Rectal smooth muscle tissue (tissue), 1 donor: Measurements from ENCODE around the gene ZMIZ1.
A peak's percentile ranks its signal among the peaks of the same experiment; 100 is the strongest.

Source experiments
- H3K27ac ChIP-seq: one replicate; pipeline ENCODE4 v1.7.0; 2013; ENCODE audit warnings: low read depth, low read length, inconsistent platforms
- H3K27me3 ChIP-seq: one replicate; pipeline ENCODE4 v1.7.0; 2013; ENCODE audit warnings: low read length; ENCODE audit not compliant: control insufficient read depth, insufficient read depth
- H3K36me3 ChIP-seq: one replicate; pipeline ENCODE4 v1.7.0; 2013; ENCODE audit warnings: low read length; ENCODE audit not compliant: control insufficient read depth, insufficient read depth
- H3K4me1 ChIP-seq: one replicate; pipeline ENCODE4 v1.7.0; 2013; ENCODE audit warnings: low read length; ENCODE audit not compliant: control insufficient read depth, insufficient read depth
- H3K4me3 ChIP-seq: one replicate; pipeline ENCODE4 v1.7.0; 2013; ENCODE audit warnings: low read length
- H3K9ac ChIP-seq: one replicate; pipeline ENCODE4 v1.7.0; 2013; ENCODE audit warnings: low read length

Gene ZMIZ1

GRCh38 chr10:79066411-79067240, 2.1 kb upstream of the ZMIZ1 start:
- H3K4me1 ChIP-seq, result no peaks in the 10 kb centered on the region
- peak overlapping the region; percentile 7 for H3K9ac ChIP-seq

GRCh38 chr10:79067241-79068202, 1.2 kb upstream of the ZMIZ1 start:
- peak overlapping the region; percentile 80 for H3K9ac ChIP-seq
- peaks cover 6% of the 10 kb centered on the region for H3K4me1 ChIP-seq
- no peaks in the 10 kb centered on the region for H3K27me3 ChIP-seq
- H3K4me3 ChIP-seq, result peak overlapping the region; percentile 97
- H3K27ac ChIP-seq, result peak overlapping the region; percentile 99
- no peaks in the 10 kb centered on the region for H3K36me3 ChIP-seq

More at GRCh38 chr10:79066411-79067240, 2.1 kb upstream of the ZMIZ1 start:
- no peaks in the 10 kb centered on the region for H3K36me3 ChIP-seq
- H3K27ac ChIP-seq, result peak overlapping the region; percentile 99
- H3K27me3 ChIP-seq, result no peaks in the 10 kb centered on the region
- peak overlapping the region; percentile 97 for H3K4me3 ChIP-seq

- H3K4me1 ChIP-seq, result peaks cover 13% of the 10 kb centered on the region
- peak overlapping the region; percentile 99 for H3K27ac ChIP-seq
- peak overlapping the region; percentile 97 for H3K4me3 ChIP-seq
- no peaks in the 10 kb centered on the region for H3K36me3 ChIP-seq
- no peaks in the 10 kb centered on the region for H3K27me3 ChIP-seq
- H3K9ac ChIP-seq, result no peak overlapping the region
Measured at GRCh38 chr10:79068203-79068561, 584 bp upstream of the ZMIZ1 start.

GRCh38 chr10:79069325-79070080, 737 bp downstream of the ZMIZ1 start:
- peak overlapping the region; percentile 99 for H3K27ac ChIP-seq
- H3K4me1 ChIP-seq, result peaks cover 26% of the 10 kb centered on the region
- no peaks in the 10 kb centered on the region for H3K36me3 ChIP-seq
- H3K27me3 ChIP-seq, result no peaks in the 10 kb centered on the region
- H3K9ac ChIP-seq, result peak overlapping the region; percentile 81
- peak overlapping the region; percentile 97 for H3K4me3 ChIP-seq

- Histone ChIP-seq H3K27ac (peak overlapping the region; percentile 99), H3K4me3 (peak overlapping the region; percentile 97), H3K36me3 (no peaks in the 10 kb centered on the region), H3K9ac (peak overlapping the region; percentile 83), H3K27me3 (no peaks in the 10 kb centered on the region), H3K4me1 (peaks cover 32% of the 10 kb centered on the region)
Measured at GRCh38 chr10:79070081-79070605, 1.4 kb downstream of the ZMIZ1 start.

GRCh38 chr10:79070606-79071395, 2.0 kb downstream of the ZMIZ1 start:
- Histone ChIP-seq H3K4me3 (peak overlapping the region; percentile 97), H3K27ac (peak overlapping the region; percentile 99), H3K36me3 (no peaks in the 10 kb centered on the region), H3K4me1 (peaks cover 38% of the 10 kb centered on the region), H3K27me3 (no peaks in the 10 kb centered on the region), H3K9ac (peak overlapping the region; percentile 83)

GRCh38 chr10:79071396-79071923, 2.7 kb downstream of the ZMIZ1 start:
- Histone ChIP-seq H3K4me3 (peak overlapping the region; percentile 97), H3K36me3 (no peaks in the 10 kb centered on the region), H3K9ac (peak overlapping the region; percentile 35), H3K27ac (peak overlapping the region; percentile 99), H3K4me1 (peaks cover 41% of the 10 kb centered on the region), H3K27me3 (no peaks in the 10 kb centered on the region)

GRCh38 chr10:79072041-79072441, 3.3 kb downstream of the ZMIZ1 start:
- no peaks in the 10 kb centered on the region for H3K27me3 ChIP-seq
- H3K27ac ChIP-seq, result peak overlapping the region; percentile 99
- peak overlapping the region; percentile 97 for H3K4me3 ChIP-seq
- H3K9ac ChIP-seq, result no peak overlapping the region
- no peaks in the 10 kb centered on the region for H3K36me3 ChIP-seq
- peaks cover 45% of the 10 kb centered on the region for H3K4me1 ChIP-seq

GRCh38 chr10:79072994-79073645, 4.4 kb downstream of the ZMIZ1 start:
- H3K4me3 ChIP-seq, result peak overlapping the region; percentile 97
- H3K4me1 ChIP-seq, result peaks cover 51% of the 10 kb centered on the region
- peak overlapping the region; percentile 38 for H3K9ac ChIP-seq
- H3K27me3 ChIP-seq, result no peaks in the 10 kb centered on the region
- no peaks in the 10 kb centered on the region for H3K36me3 ChIP-seq
- peak overlapping the region; percentile 99 for H3K27ac ChIP-seq

- Histone ChIP-seq H3K9ac (peak overlapping the region; percentile 8), H3K27ac (peak overlapping the region; percentile 99), H3K4me1 (peaks cover 54% of the 10 kb centered on the region), H3K27me3 (no peaks in the 10 kb centered on the region), H3K36me3 (no peaks in the 10 kb centered on the region), H3K4me3 (peak overlapping the region; percentile 97)
Measured at GRCh38 chr10:79073784-79074432, 5.1 kb downstream of the ZMIZ1 start.
